Stromal cell of bone marrow (primary cell): ENCODE results near the gene ATP6V0A4.
"Not testable (repeated sequence)": the region's sequence is repeated elsewhere in the genome, so short reads cannot be mapped to it uniquely, and the experiment has no call there.

ENCODE experiments used
- DNase-seq: peaks from one replicate; pipeline ENCODE4 v3.0.0-alpha.2; 2012; ENCODE audit warnings: low read depth

Gene ATP6V0A4

GRCh38 chr7:138797715-138798320, at the start of gene ATP6V0A4, which contains the start of gene TMEM213:
Gene ATP6V0A4, minus strand, starts transcription at chr7:138798196. Its CDS starts 26,949 bp downstream, at chr7:138771247.
Gene TMEM213, plus strand, starts transcription at chr7:138797994. Its CDS starts 111 bp downstream, at chr7:138798105.
- DNase-seq = no peak

GRCh38 chr7:138845711-138846110, 47.7 kb upstream of the ATP6V0A4 start:
- no peak for DNase-seq

GRCh38 chr7:138843632-138844580, 45.9 kb upstream of the ATP6V0A4 start:
- DNase-seq = no peak

GRCh38 chr7:138842111-138842510, 44.1 kb upstream of the ATP6V0A4 start:
- DNase-seq = peak; percentile 11

GRCh38 chr7:138838166-138838565, 40.2 kb upstream of the ATP6V0A4 start:
- no peak for DNase-seq

- DNase-seq = no peak
Measured at GRCh38 chr7:138837627-138838026, 39.6 kb upstream of the ATP6V0A4 start.

- no peak for DNase-seq
Measured at GRCh38 chr7:138835087-138835486, 37.1 kb upstream of the ATP6V0A4 start.

GRCh38 chr7:138834583-138834982, 36.6 kb upstream of the ATP6V0A4 start:
- DNase-seq = no peak

GRCh38 chr7:138833596-138833995, 35.6 kb upstream of the ATP6V0A4 start:
- DNase-seq = no peak

GRCh38 chr7:138832966-138833365, 35.0 kb upstream of the ATP6V0A4 start:
- DNase-seq = no peak

- DNase-seq = no peak
Measured at GRCh38 chr7:138829335-138829734, 31.3 kb upstream of the ATP6V0A4 start.

- no peak for DNase-seq
Measured at GRCh38 chr7:138828302-138828701, 30.3 kb upstream of the ATP6V0A4 start.

- DNase-seq = no peak
Measured at GRCh38 chr7:138825049-138825721, 27.2 kb upstream of the ATP6V0A4 start.

- DNase-seq = no peak
Measured at GRCh38 chr7:138822867-138823535, 25.0 kb upstream of the ATP6V0A4 start.

- no peak for DNase-seq
Measured at GRCh38 chr7:138821912-138822311, 23.9 kb upstream of the ATP6V0A4 start.

- no peak for DNase-seq
Measured at GRCh38 chr7:138819625-138820024, 21.6 kb upstream of the ATP6V0A4 start.

GRCh38 chr7:138816650-138817049, 18.7 kb upstream of the ATP6V0A4 start:
- no peak for DNase-seq

GRCh38 chr7:138814816-138815332, 16.9 kb upstream of the ATP6V0A4 start:
- DNase-seq = no peak

- DNase-seq = no peak
Measured at GRCh38 chr7:138813945-138814344, 15.9 kb upstream of the ATP6V0A4 start.

- not testable (repeated sequence) for DNase-seq
Measured at GRCh38 chr7:138811327-138811726, 13.3 kb upstream of the ATP6V0A4 start.

GRCh38 chr7:138809346-138809745, 11.3 kb upstream of the ATP6V0A4 start:
- DNase-seq = no peak

GRCh38 chr7:138804618-138805017, 6.6 kb upstream of the ATP6V0A4 start:
- no peak for DNase-seq
